Mesendoderm (in vitro differentiated cells): ENCODE measurements around the gene PLEKHJ1.

ENCODE experiments used
- DNase-seq: peaks from one replicate; pipeline ENCODE4 v3.0.0; 2013
- H2AK5ac ChIP-seq: 2 replicates; pipeline ENCODE4 v1.6.1; 2013; ENCODE audit warnings: low read length, inconsistent platforms
- H2BK120ac ChIP-seq: 2 replicates; pipeline ENCODE4 v1.6.1; 2013; ENCODE audit warnings: low read depth, mild to moderate bottlenecking, low read length, moderate library complexity, mixed read lengths
- H2BK15ac ChIP-seq: replicated peaks from 2 replicates; pipeline ENCODE4 v1.6.1; 2013; ENCODE audit warnings: low read depth, mild to moderate bottlenecking, moderate library complexity
- H2BK5ac ChIP-seq: 2 replicates; pipeline ENCODE4 v1.6.1; 2013; ENCODE audit warnings: low read length, inconsistent platforms
- H3K18ac ChIP-seq: 2 replicates; pipeline ENCODE4 v1.6.1; 2013; ENCODE audit warnings: mild to moderate bottlenecking, low read length, mixed read lengths
- H3K23ac ChIP-seq: one replicate; pipeline ENCODE4 v1.6.1; 2013; ENCODE audit warnings: low read length
- H3K27ac ChIP-seq: 2 replicates; pipeline ENCODE4 v1.5.1; 2013; ENCODE audit warnings: low read depth, mild to moderate bottlenecking, inconsistent platforms, low read length, moderate library complexity
- H3K27me3 ChIP-seq: 2 replicates; pipeline ENCODE4 v1.6.1; 2013; ENCODE audit warnings: low read length, control low read depth, mild to moderate bottlenecking, inconsistent platforms; ENCODE audit not compliant: insufficient read depth, poor library complexity
- H3K36me3 ChIP-seq: 2 replicates; pipeline ENCODE4 v1.6.1; 2013; ENCODE audit warnings: low read length, inconsistent platforms; ENCODE audit not compliant: control insufficient read depth, insufficient read depth
- H3K4ac ChIP-seq: one replicate; pipeline ENCODE4 v1.6.1; 2013; ENCODE audit warnings: low read depth, mild to moderate bottlenecking, low read length, moderate library complexity
- H3K4me1 ChIP-seq: 2 replicates; pipeline ENCODE4 v1.6.1; 2013; ENCODE audit warnings: low read depth, low read length, inconsistent platforms; ENCODE audit not compliant: control insufficient read depth
- H3K4me2 ChIP-seq: 2 replicates; pipeline ENCODE4 v1.6.1; 2013; ENCODE audit warnings: low read length
- H3K4me3 ChIP-seq: 2 replicates; pipeline ENCODE4 v1.5.1; 2013; ENCODE audit warnings: mild to moderate bottlenecking, low read length
- H3K56ac ChIP-seq: one replicate; pipeline ENCODE4 v1.6.1; 2013; ENCODE audit warnings: low read length
- H3K79me1 ChIP-seq: 2 replicates; pipeline ENCODE4 v1.6.1; 2013; ENCODE audit warnings: low read length, inconsistent platforms
- H3K79me2 ChIP-seq: 2 replicates; pipeline ENCODE4 v1.6.1; 2013; ENCODE audit warnings: mild to moderate bottlenecking, low read length; ENCODE audit not compliant: control insufficient read depth, insufficient read depth
- H3K9ac ChIP-seq: 2 replicates; pipeline ENCODE4 v1.6.1; 2013; ENCODE audit warnings: low read length, inconsistent platforms
- H4K5ac ChIP-seq: one replicate; pipeline ENCODE4 v1.6.1; 2013; ENCODE audit warnings: low read length
- H4K8ac ChIP-seq: one replicate; pipeline ENCODE4 v1.6.1; 2013; ENCODE audit warnings: low read depth, mild to moderate bottlenecking, control low read depth, low read length, moderate library complexity
- WGBS: extraction: QIAGEN DNeasy Blood & Tissue Kit; methylation state at CpG from one replicate; pipeline ENCODE4 v1.1.7; 2013; ENCODE audit warnings: low lambda C conversion rate, missing lambda C conversion rate; ENCODE audit not compliant: insufficient coverage; ENCODE audit errors: extremely low coverage; 5-methylcytosine and 5-hydroxymethylcytosine counted together

Gene PLEKHJ1

DNA sequence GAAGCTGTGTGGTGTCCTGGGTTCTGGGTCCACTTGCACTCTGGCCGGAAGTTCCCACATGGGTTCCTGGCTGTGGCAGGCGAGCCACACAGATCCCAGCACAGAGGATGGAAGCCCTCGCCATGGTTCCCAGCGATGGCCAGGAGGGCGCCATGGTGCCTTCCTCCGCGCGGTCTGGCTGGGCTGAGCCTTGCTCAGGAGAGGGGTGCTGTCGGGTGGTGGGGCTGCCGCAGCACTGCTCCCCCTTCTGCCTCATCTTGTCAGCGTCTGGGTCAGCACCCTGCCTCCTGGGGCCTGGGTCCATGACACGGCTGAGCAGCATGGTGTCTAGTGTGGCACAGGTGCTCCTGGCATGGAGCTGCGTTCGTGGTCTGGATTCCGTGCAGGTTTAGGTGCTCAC is 38.9 kb downstream of the PLEKHJ1 start:
- H2BK15ac ChIP-seq, result no peak overlapping the region
- H3K27ac ChIP-seq, result no peak overlapping the region
- no peak overlapping the region for H2BK5ac ChIP-seq
- no peak for DNase-seq
- no peak overlapping the region for H3K56ac ChIP-seq
- H3K4me2 ChIP-seq, result no peak overlapping the region
- H2BK120ac ChIP-seq, result no peak overlapping the region
- H3K36me3 ChIP-seq, result peaks cover 3% of the 10 kb centered on the region
- H3K9ac ChIP-seq, result no peak overlapping the region
- H3K79me2 ChIP-seq, result peaks cover 1% of the 10 kb centered on the region
- no peak overlapping the region for H4K8ac ChIP-seq
- no peaks in the 10 kb centered on the region for H3K4me1 ChIP-seq
- no peak overlapping the region for H3K18ac ChIP-seq
- H3K4me3 ChIP-seq, result no peak overlapping the region
- no CpG with 5 or more reads among the region's 15 CpGs for WGBS
- no peak overlapping the region for H3K23ac ChIP-seq
- H4K5ac ChIP-seq, result no peak overlapping the region
- no peaks in the 10 kb centered on the region for H3K27me3 ChIP-seq
- no peak overlapping the region for H3K4ac ChIP-seq
- H2AK5ac ChIP-seq, result no peak overlapping the region
- peaks cover 6% of the 10 kb centered on the region for H3K79me1 ChIP-seq

DNA sequence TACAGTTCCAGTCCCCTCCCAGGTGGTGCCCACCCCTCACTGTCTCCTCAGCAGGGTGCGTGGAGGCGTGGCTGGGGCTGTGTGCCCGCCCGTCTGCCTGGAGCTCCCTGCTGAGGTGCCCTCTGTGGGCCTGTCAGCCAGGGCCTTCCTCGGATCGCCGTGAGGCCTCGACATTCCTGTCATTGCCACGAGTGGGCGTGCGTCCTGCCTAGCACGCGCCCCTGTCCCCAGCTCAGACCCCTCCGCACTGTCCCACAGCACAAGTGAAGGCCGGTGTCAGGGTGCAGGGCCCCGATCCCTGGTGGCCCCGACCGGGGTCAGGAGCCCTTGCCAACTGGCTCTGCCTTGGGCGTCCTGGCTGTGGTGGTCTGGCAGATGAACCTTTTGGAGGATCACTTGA is 40.2 kb downstream of the PLEKHJ1 start:
- no peak overlapping the region for H3K4ac ChIP-seq
- H4K5ac ChIP-seq, result no peak overlapping the region
- DNase-seq, result no peak

DNA sequence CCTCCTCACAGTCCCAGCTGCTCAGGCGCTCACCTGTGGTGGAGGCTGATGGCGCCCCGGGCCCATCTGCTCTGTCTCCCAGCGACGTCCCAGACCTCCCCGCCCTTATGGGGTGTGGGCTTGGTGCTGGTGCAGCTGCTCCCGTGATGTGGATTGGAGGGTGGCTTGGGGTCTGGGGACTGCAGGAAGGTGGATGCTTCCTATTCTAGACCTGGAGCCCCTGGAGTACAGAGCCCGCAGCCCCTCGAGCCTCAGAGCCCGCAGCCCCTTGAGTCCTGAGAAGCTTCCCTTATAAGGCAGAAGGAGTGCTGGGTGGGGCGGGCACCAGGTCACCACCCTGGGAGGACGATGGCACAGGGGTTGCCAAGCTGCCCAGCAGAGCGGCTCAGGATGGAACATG is 40.8 kb downstream of the PLEKHJ1 start:
- H3K4me2 ChIP-seq, result no peak overlapping the region
- no peak overlapping the region for H3K27ac ChIP-seq
- no peaks in the 10 kb centered on the region for H3K27me3 ChIP-seq
- no peak overlapping the region for H4K8ac ChIP-seq
- no peak overlapping the region for H3K4me3 ChIP-seq
- DNase-seq, result no peak
- peaks cover 8% of the 10 kb centered on the region for H3K79me1 ChIP-seq
- no peak overlapping the region for H4K5ac ChIP-seq
- no CpG with 5 or more reads among the region's 13 CpGs for WGBS
- no peaks in the 10 kb centered on the region for H3K4me1 ChIP-seq
- H3K9ac ChIP-seq, result no peak overlapping the region
- H3K56ac ChIP-seq, result no peak overlapping the region
- H2BK5ac ChIP-seq, result no peak overlapping the region
- no peak overlapping the region for H3K18ac ChIP-seq
- H3K79me2 ChIP-seq, result peaks cover 1% of the 10 kb centered on the region
- no peak overlapping the region for H3K23ac ChIP-seq
- H2AK5ac ChIP-seq, result no peak overlapping the region
- no peak overlapping the region for H3K4ac ChIP-seq
- H2BK120ac ChIP-seq, result no peak overlapping the region
- H2BK15ac ChIP-seq, result no peak overlapping the region
- peaks cover 6% of the 10 kb centered on the region for H3K36me3 ChIP-seq

More for the DNA sequence above, 40.2 kb downstream of the PLEKHJ1 start:
- WGBS, result no CpG with 5 or more reads among the region's 19 CpGs
- Histone ChIP-seq H3K79me2 (peaks cover 1% of the 10 kb centered on the region), H3K79me1 (peaks cover 8% of the 10 kb centered on the region), H2BK15ac (no peak overlapping the region), H4K8ac (no peak overlapping the region), H3K27ac (no peak overlapping the region), H3K36me3 (peaks cover 6% of the 10 kb centered on the region), H3K4me1 (no peaks in the 10 kb centered on the region), H3K4me2 (no peak overlapping the region), H3K27me3 (no peaks in the 10 kb centered on the region), H3K23ac (no peak overlapping the region), H2BK120ac (no peak overlapping the region), H2BK5ac (no peak overlapping the region), H3K18ac (no peak overlapping the region), H2AK5ac (no peak overlapping the region), H3K4me3 (no peak overlapping the region), H3K9ac (no peak overlapping the region), H3K56ac (no peak overlapping the region)

DNA sequence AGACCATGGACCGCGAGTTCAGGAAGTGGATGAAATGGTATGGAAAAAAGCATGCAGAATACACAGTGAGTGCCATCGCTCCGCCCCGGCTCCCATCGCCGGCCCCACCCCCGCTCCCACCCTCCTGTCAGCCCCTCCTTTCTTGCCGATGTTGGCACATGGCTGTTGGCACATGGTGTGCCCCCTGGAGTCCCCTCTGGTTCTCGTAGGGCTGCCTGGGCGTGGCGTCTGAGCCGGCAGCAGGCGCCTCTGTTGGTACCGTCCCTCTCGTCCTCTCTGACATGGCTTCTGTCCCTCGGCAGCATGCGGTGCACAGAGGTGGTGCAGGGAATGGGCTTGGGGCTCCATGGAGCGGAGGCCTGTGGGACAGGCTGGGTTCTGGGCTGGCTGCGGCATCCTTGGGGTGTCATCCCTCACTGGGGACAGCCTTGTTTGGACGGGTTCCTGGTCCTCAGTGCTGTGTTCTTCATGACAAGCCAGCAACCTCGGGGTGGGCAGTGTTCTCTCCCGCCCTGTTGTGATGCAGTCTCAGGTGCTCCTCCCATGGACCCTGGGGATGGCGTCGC is 41.5 kb downstream of the PLEKHJ1 start:
- H3K4me1 ChIP-seq, result no peaks in the 10 kb centered on the region
- H3K36me3 ChIP-seq, result peaks cover 6% of the 10 kb centered on the region
- H4K5ac ChIP-seq, result no peak overlapping the region
- no peak overlapping the region for H3K4me2 ChIP-seq
- no peaks in the 10 kb centered on the region for H3K27me3 ChIP-seq
- H3K18ac ChIP-seq, result no peak overlapping the region
- no peak overlapping the region for H4K8ac ChIP-seq
- no peak overlapping the region for H3K9ac ChIP-seq
- WGBS, result no CpG with 5 or more reads among the region's 25 CpGs
- H3K79me1 ChIP-seq, result peaks cover 8% of the 10 kb centered on the region
- no peak overlapping the region for H3K4ac ChIP-seq
- H3K56ac ChIP-seq, result no peak overlapping the region
- H2AK5ac ChIP-seq, result no peak overlapping the region
- DNase-seq, result no peak
- H2BK15ac ChIP-seq, result no peak overlapping the region
- H3K79me2 ChIP-seq, result peaks cover 1% of the 10 kb centered on the region
- H2BK5ac ChIP-seq, result no peak overlapping the region
- no peak overlapping the region for H3K4me3 ChIP-seq
- no peak overlapping the region for H3K23ac ChIP-seq
- no peak overlapping the region for H2BK120ac ChIP-seq
- no peak overlapping the region for H3K27ac ChIP-seq

DNA sequence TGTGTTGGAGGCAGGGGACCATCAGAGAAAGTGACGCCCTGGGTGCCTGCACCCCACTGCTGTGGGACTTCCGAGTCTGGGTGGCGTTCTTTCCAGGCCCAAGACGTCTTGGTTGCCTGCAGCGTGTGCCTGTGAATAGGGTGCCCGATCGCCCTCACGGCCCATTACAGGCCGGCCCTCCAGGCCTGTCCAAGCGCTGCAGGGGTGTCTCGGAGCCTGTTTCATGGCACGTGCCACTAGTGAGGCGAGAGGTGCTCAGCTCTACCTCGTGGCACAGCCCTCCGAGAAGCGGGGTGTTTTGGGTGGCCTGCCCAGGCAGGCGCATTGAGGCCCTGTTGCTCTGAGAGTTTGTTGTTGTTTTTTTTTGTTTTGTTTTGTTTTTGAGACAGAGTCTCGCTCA is 42.3 kb downstream of the PLEKHJ1 start:
- H3K27ac ChIP-seq, result no peak overlapping the region
- no peak overlapping the region for H4K8ac ChIP-seq
- no peak overlapping the region for H3K9ac ChIP-seq
- no peaks in the 10 kb centered on the region for H3K79me2 ChIP-seq
- no peak overlapping the region for H2AK5ac ChIP-seq
- H3K36me3 ChIP-seq, result peaks cover 8% of the 10 kb centered on the region
- H3K4ac ChIP-seq, result no peak overlapping the region
- no peak overlapping the region for H2BK120ac ChIP-seq
- no peak overlapping the region for H2BK5ac ChIP-seq
- H3K18ac ChIP-seq, result no peak overlapping the region
- H3K4me2 ChIP-seq, result no peak overlapping the region
- H3K56ac ChIP-seq, result no peak overlapping the region
- H3K79me1 ChIP-seq, result peaks cover 5% of the 10 kb centered on the region
- no peaks in the 10 kb centered on the region for H3K4me1 ChIP-seq
- no peak overlapping the region for H2BK15ac ChIP-seq
- H3K23ac ChIP-seq, result no peak overlapping the region
- no peak overlapping the region for H4K5ac ChIP-seq
- H3K27me3 ChIP-seq, result no peaks in the 10 kb centered on the region
- DNase-seq, result no peak
- H3K4me3 ChIP-seq, result no peak overlapping the region
- no CpG with 5 or more reads among the region's 18 CpGs for WGBS

DNA sequence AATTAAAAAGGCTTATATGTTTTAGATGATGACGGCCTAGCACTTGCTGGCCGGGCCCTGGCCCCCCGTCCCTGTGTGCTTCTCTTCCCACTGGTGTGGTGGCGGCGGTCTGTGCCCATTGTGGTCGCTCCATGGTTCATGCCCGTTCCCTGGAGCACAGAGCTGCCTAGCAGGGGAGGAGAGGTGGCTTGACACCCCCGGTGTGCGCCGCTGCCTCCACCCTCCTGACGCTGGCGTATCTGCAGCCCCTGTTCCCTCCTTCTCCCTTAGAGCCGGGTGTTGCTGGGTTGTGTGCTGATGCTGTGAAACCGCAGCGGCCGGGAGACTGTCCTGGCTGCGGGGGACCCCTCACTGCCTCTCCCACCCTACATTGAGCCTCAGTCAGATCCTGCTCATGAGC is 43.3 kb downstream of the PLEKHJ1 start:
- Histone ChIP-seq H3K79me1 (peaks cover 3% of the 10 kb centered on the region), H3K79me2 (no peaks in the 10 kb centered on the region), H3K56ac (no peak overlapping the region), H2BK15ac (no peak overlapping the region), H4K5ac (no peak overlapping the region), H3K4me3 (no peak overlapping the region), H3K27me3 (no peaks in the 10 kb centered on the region), H2AK5ac (no peak overlapping the region), H3K36me3 (peaks cover 8% of the 10 kb centered on the region), H2BK120ac (no peak overlapping the region), H3K4me2 (no peak overlapping the region), H3K18ac (no peak overlapping the region), H3K4ac (no peak overlapping the region), H3K23ac (no peak overlapping the region), H3K27ac (no peak overlapping the region), H3K4me1 (no peaks in the 10 kb centered on the region), H4K8ac (no peak overlapping the region), H2BK5ac (no peak overlapping the region), H3K9ac (no peak overlapping the region)
- no CpG with 5 or more reads among the region's 17 CpGs for WGBS
- DNase-seq, result no peak
